Sigmoid colon (tissue), 4 donors: ENCODE results near the gene DNMT1.

Experiments
- POLR2AphosphoS5 ChIP-seq, 4 donors: sonication (generic); formaldehyde crosslinking; IDR thresholded peaks; one replicate each; pipeline ENCODE4 v1.6.1; 2017; ENCODE audit warnings: antibody characterized with exemption in 4 of 4
- TF ChIP-seq, protein P1 (sequence below), 4 experiments: fragments of 450-650 bp in 3 of 4; fragments of 200-600 bp in 1 of 4; IDR thresholded peaks; one replicate each; pipeline ENCODE4 v1.5.1; 2016 to 2019; ENCODE audit warnings: antibody characterized with exemption in 4 of 4, mild to moderate bottlenecking in 3 of 4, moderate library complexity in 2 of 4

DNA sequence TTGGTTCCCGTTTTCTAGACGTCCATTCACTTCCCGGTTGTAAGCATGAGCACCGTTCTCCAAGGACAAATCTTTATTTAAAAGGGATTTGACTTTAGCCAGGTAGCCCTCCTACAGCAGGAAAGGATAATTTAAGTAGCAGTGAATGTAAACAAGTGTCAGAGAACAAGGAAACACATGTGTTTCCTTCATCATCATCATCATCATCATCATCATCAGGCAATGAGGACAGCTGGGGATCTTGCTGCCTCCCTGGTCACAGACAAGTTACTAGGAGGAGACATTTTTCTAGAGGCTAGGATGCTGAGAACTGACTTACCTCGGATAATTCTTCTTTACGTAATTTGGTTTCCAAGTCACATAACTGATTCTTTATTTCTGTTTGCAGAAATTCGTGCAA is 14.3 kb downstream of the DNMT1 start:
- TF ChIP-seq, protein P1, sequence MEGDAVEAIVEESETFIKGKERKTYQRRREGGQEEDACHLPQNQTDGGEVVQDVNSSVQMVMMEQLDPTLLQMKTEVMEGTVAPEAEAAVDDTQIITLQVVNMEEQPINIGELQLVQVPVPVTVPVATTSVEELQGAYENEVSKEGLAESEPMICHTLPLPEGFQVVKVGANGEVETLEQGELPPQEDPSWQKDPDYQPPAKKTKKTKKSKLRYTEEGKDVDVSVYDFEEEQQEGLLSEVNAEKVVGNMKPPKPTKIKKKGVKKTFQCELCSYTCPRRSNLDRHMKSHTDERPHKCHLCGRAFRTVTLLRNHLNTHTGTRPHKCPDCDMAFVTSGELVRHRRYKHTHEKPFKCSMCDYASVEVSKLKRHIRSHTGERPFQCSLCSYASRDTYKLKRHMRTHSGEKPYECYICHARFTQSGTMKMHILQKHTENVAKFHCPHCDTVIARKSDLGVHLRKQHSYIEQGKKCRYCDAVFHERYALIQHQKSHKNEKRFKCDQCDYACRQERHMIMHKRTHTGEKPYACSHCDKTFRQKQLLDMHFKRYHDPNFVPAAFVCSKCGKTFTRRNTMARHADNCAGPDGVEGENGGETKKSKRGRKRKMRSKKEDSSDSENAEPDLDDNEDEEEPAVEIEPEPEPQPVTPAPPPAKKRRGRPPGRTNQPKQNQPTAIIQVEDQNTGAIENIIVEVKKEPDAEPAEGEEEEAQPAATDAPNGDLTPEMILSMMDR (IDR thresholded peaks at IDR 0.05): no peak
- no peak for TF ChIP-seq POLR2AphosphoS5 (IDR thresholded peaks at IDR 0.05)
